ENCODE results near the gene GET3.

Gene GET3

GRCh38 chr19:12754465-12755196, 17.3 kb downstream of the GET3 start:
- no peak for DNase-seq

- no peak for DNase-seq
Observed at GRCh38 chr19:12756150-12756883, 19.0 kb downstream of the GET3 start.

GRCh38 chr19:12757544-12758274, 20.4 kb downstream of the GET3 start:
- peak; percentile 65 for DNase-seq

GRCh38 chr19:12759686-12760085, 22.4 kb downstream of the GET3 start:
- no peak for DNase-seq

- DNase-seq, result no peak
Observed at GRCh38 chr19:12763100-12763499, 25.8 kb downstream of the GET3 start.

- DNase-seq, result no peak
Observed at GRCh38 chr19:12764698-12765097, 27.4 kb downstream of the GET3 start.

- no peak for DNase-seq
Observed at GRCh38 chr19:12766051-12766521, 28.8 kb downstream of the GET3 start.

GRCh38 chr19:12767150-12767549, 29.9 kb downstream of the GET3 start:
- DNase-seq, result no peak

GRCh38 chr19:12767666-12768065, 30.4 kb downstream of the GET3 start:
- DNase-seq, result no peak

- no peak for DNase-seq
Observed at GRCh38 chr19:12769689-12770088, 32.4 kb downstream of the GET3 start.

- no peak for DNase-seq
Observed at GRCh38 chr19:12770922-12771321, 33.6 kb downstream of the GET3 start.

- DNase-seq, result no peak
Observed at GRCh38 chr19:12772323-12772722, 35.0 kb downstream of the GET3 start.

GRCh38 chr19:12773571-12773970, 36.3 kb downstream of the GET3 start:
- no peak for DNase-seq

GRCh38 chr19:12774588-12775555, 37.6 kb downstream of the GET3 start, which contains the start of gene HOOK2:
TSS of gene HOOK2 (minus strand) at chr19:12775552. CDS start at chr19:12775449, 103 bp downstream.
- DNase-seq, result peak; percentile 79

- peak; percentile 82 for DNase-seq
Observed at GRCh38 chr19:12777217-12778016, 40.1 kb downstream of the GET3 start.

GRCh38 chr19:12778017-12778904, 41.0 kb downstream of the GET3 start:
- DNase-seq, result peak; percentile 57

GRCh38 chr19:12778905-12779161, 41.5 kb downstream of the GET3 start:
- no peak for DNase-seq

GRCh38 chr19:12779162-12779993, 42.1 kb downstream of the GET3 start:
- DNase-seq, result no peak

- DNase-seq, result no peak
Observed at GRCh38 chr19:12782174-12782423, 44.8 kb downstream of the GET3 start.

Data from NCI-H510A treated with DMSO at 0.1 percent for 48 hours (cell line).